Stimulated activated CD8-positive, alpha-beta memory T cell treated with anti-CD3 and anti-CD28 coated beads, Interleukin-15, amount 100 ng/mL, for 24 hours (primary cell): Measurements from ENCODE around the gene ABCA13.
"Not testable (repeated sequence)": the region's sequence is repeated elsewhere in the genome, so short reads cannot be mapped to it uniquely, and the experiment has no call there.

ENCODE experiments used
- DNase-seq: peaks from one replicate; pipeline ENCODE4 v3.0.0-alpha.2; 2020; ENCODE audit warnings: low read depth

Gene ABCA13

GRCh38 chr7:48176356-48176893 lies 5.2 kb downstream of the ABCA13 start:
- DNase-seq, result no peak

- no peak for DNase-seq
Measured at GRCh38 chr7:48177271-48177670, 6.0 kb downstream of the ABCA13 start.

- DNase-seq, result no peak
Measured at GRCh38 chr7:48179496-48180030, 8.3 kb downstream of the ABCA13 start.

- DNase-seq, result no peak
Measured at GRCh38 chr7:48180981-48181380, 9.7 kb downstream of the ABCA13 start.

GRCh38 chr7:48182718-48183369 lies 11.6 kb downstream of the ABCA13 start:
- DNase-seq, result no peak

GRCh38 chr7:48183370-48183743 lies 12.1 kb downstream of the ABCA13 start:
- no peak for DNase-seq

- no peak for DNase-seq
Measured at GRCh38 chr7:48183965-48184364, 12.7 kb downstream of the ABCA13 start.

GRCh38 chr7:48188776-48189520 lies 17.7 kb downstream of the ABCA13 start:
- DNase-seq, result no peak

- DNase-seq, result no peak
Measured at GRCh38 chr7:48192996-48193395, 21.7 kb downstream of the ABCA13 start.

- no peak for DNase-seq
Measured at GRCh38 chr7:48193421-48193820, 22.2 kb downstream of the ABCA13 start.

- DNase-seq, result not testable (repeated sequence)
Measured at GRCh38 chr7:48200946-48201589, 29.8 kb downstream of the ABCA13 start.

- not testable (repeated sequence) for DNase-seq
Measured at GRCh38 chr7:48202916-48203315, 31.7 kb downstream of the ABCA13 start.

GRCh38 chr7:48207155-48207675 lies 36.0 kb downstream of the ABCA13 start:
- no peak for DNase-seq

GRCh38 chr7:48209004-48209600 lies 37.8 kb downstream of the ABCA13 start:
- no peak for DNase-seq

- DNase-seq, result no peak
Measured at GRCh38 chr7:48213226-48213625, 42.0 kb downstream of the ABCA13 start.

GRCh38 chr7:48217266-48217665 lies 46.0 kb downstream of the ABCA13 start:
- no peak for DNase-seq

GRCh38 chr7:48217753-48218152 lies 46.5 kb downstream of the ABCA13 start:
- no peak for DNase-seq

- no peak for DNase-seq
Measured at GRCh38 chr7:48224042-48224441, 52.8 kb downstream of the ABCA13 start.

- no peak for DNase-seq
Measured at GRCh38 chr7:48225101-48225500, 53.8 kb downstream of the ABCA13 start.

GRCh38 chr7:48237354-48237753 lies 66.1 kb downstream of the ABCA13 start:
- no peak for DNase-seq

- no peak for DNase-seq
Measured at GRCh38 chr7:48242846-48243245, 71.6 kb downstream of the ABCA13 start.

GRCh38 chr7:48244864-48245271 lies 73.6 kb downstream of the ABCA13 start:
- DNase-seq, result no peak
